GM12878 (cell line): Measurements from ENCODE around the gene ELOVL5.

Experiments
- CEBPB ChIP-seq, 2 experiments: fragments of 150-350 bp in 1 of 2; IDR thresholded peaks; 2 replicates each; pipeline ENCODE4 v1.6.1; 2012 to 2014; ENCODE audit warnings: low read depth in 2 of 2, low read length in 2 of 2, borderline replicate concordance in 1 of 2, inconsistent platforms in 1 of 2
- CEBPZ ChIP-seq: fragments of 150-350 bp; IDR thresholded peaks from 2 replicates; pipeline ENCODE4 v1.6.1; 2016; ENCODE audit warnings: low read depth, low read length
- CTCF ChIP-seq, 3 experiments: IDR thresholded peaks in 2 of 3; conservative IDR thresholded peaks in 1 of 3; 2 replicates each; pipeline ENCODE4 v1.5.1; 2011; ENCODE audit warnings: low read depth in 3 of 3, low read length in 3 of 3, mild to moderate bottlenecking in 3 of 3, control low read depth in 2 of 3, moderate library complexity in 2 of 3, inconsistent platforms in 1 of 3, mixed read lengths in 1 of 3; ENCODE audit not compliant: control insufficient read depth in 2 of 3, insufficient read depth in 1 of 3; ENCODE audit errors: extremely low read depth in 1 of 3
- EGR1 ChIP-seq, 2 experiments: IDR thresholded peaks; 1 replicate in 1 of 2; 2 replicates in 1 of 2; pipeline ENCODE4 v1.6.1; 2011 to 2012; ENCODE audit warnings: low read depth in 2 of 2, low read length in 2 of 2, borderline replicate concordance in 1 of 2, mild to moderate bottlenecking in 1 of 2, moderate library complexity in 1 of 2
- EP300 ChIP-seq, 2 experiments: fragments of 150-350 bp in 1 of 2; IDR thresholded peaks; 2 replicates each; pipeline ENCODE4 v1.6.1; 2011 to 2012; ENCODE audit warnings: low read depth in 2 of 2, low read length in 2 of 2, borderline replicate concordance in 1 of 2, improper control_type of control experiment in 1 of 2, inconsistent platforms in 1 of 2; ENCODE audit not compliant: control insufficient read depth in 1 of 2
- GATAD2B ChIP-seq: fragments of 450-650 bp; conservative IDR thresholded peaks from 2 replicates; pipeline ENCODE4 v1.6.1; 2017; ENCODE audit warnings: low read depth, mild to moderate bottlenecking, moderate library complexity
- HCFC1 ChIP-seq: fragments of 150-350 bp; IDR thresholded peaks from 2 replicates; pipeline ENCODE4 v1.6.1; 2014; ENCODE audit warnings: low read length
- MXI1 ChIP-seq: fragments of 150-350 bp; IDR thresholded peaks from 2 replicates; pipeline ENCODE4 v1.6.1; 2011; ENCODE audit warnings: low read depth, mild to moderate bottlenecking, inconsistent platforms, low read length, improper control_type of control experiment
- SIN3A ChIP-seq: IDR thresholded peaks from 2 replicates; pipeline ENCODE4 v1.6.1; 2012; ENCODE audit warnings: low read depth, low read length, improper control_type of control experiment
- SMC3 ChIP-seq: IDR thresholded peaks from 2 replicates; pipeline ENCODE4 v1.6.1; 2011; ENCODE audit warnings: low read length, improper control_type of control experiment, borderline replicate concordance
- YY1 ChIP-seq: IDR thresholded peaks from 2 replicates; pipeline ENCODE4 v1.6.1; 2011; ENCODE audit warnings: low read depth, mild to moderate bottlenecking, low read length
- ZBED1 ChIP-seq: IDR thresholded peaks from 2 replicates; pipeline ENCODE4 v1.6.1; 2016; ENCODE audit warnings: borderline replicate concordance
- ZNF207 ChIP-seq: fragments of 450-650 bp; IDR thresholded peaks from 2 replicates; pipeline ENCODE4 v1.6.1; 2014; ENCODE audit warnings: antibody characterized with exemption, mild to moderate bottlenecking, borderline replicate concordance
- ZNF24 ChIP-seq: fragments of 450-650 bp; IDR thresholded peaks from 2 replicates; pipeline ENCODE4 v1.6.1; 2017; ENCODE audit warnings: antibody characterized with exemption, mild to moderate bottlenecking

DNA sequence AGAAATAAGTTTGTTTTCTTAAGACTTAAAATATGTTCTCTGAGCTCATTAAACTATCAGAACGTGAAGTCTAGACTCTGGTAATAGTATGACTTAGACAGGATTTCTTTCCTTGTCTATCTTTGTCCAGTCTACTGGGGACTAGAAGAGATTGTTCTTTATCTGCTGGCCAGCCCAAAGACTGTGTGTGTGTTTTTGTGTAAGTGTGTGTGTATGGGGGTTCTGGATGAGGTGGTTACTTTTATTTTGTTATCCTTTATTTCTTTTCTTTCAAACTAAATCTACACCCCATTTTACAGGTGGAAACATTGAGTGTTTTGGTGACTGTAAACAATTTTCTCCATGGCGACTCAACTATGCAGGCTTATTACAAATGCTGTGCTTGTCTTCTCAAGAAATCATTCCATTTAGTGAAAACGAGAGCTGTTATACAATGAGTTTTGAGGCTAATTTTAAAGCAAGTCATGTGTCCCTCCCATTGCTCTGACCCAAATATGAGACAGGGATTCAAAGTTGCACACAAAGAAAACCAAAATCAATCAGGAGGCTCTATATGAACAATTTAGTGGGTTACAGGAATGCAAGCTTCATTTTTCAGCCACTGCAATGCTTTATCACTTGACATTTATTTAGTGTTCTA, 97.6 kb downstream of the ELOVL5 start:
- TF ChIP-seq SIN3A = no peak
- no peak for TF ChIP-seq EP300 (IDR thresholded peaks at IDR 0.05; ENCODE audit: borderline replicate concordance in 1 of 2, control insufficient read depth in 1 of 2, low read depth in 2 of 2, low read length in 2 of 2)
- no peak for TF ChIP-seq CTCF (IDR thresholded peaks at IDR 0.05 in 2 of 3, conservative IDR thresholded peaks at IDR 0.05 in 1 of 3; ENCODE audit: control insufficient read depth in 2 of 3, extremely low read depth in 1 of 3, insufficient read depth in 1 of 3, low read depth in 3 of 3, low read length in 3 of 3)
- no peak for TF ChIP-seq ZNF24
- no peak for TF ChIP-seq ZNF207
- TF ChIP-seq HCFC1 = no peak
- no peak for TF ChIP-seq EGR1 (IDR thresholded peaks at IDR 0.05; ENCODE audit: borderline replicate concordance in 1 of 2, low read depth in 2 of 2, low read length in 2 of 2)
- no peak for TF ChIP-seq YY1
- TF ChIP-seq GATAD2B = no peak
- no peak for TF ChIP-seq MXI1
- TF ChIP-seq SMC3 = no peak
- TF ChIP-seq ZBED1 = no peak
- no peak for TF ChIP-seq CEBPZ
- TF ChIP-seq CEBPB (IDR thresholded peaks at IDR 0.05; ENCODE audit: borderline replicate concordance in 1 of 2, low read depth in 2 of 2, low read length in 2 of 2) = no peak
